Trophoblast cell (in vitro differentiated cells and primary cell): ENCODE measurements around the gene COL6A3.
A peak's percentile ranks its signal among the peaks of the same experiment; 100 is the strongest.

Experiments used
- DNase-seq, 2 donors: peaks; one replicate each; pipeline ENCODE4 v3.0.0-alpha.2; 2016
- H2AFZ ChIP-seq: 2 replicates; pipeline ENCODE4 v1.6.1; 2013; ENCODE audit warnings: low read length, moderate library complexity, mild to moderate bottlenecking; ENCODE audit not compliant: insufficient read depth, poor library complexity
- H2AK5ac ChIP-seq: 2 replicates; pipeline ENCODE4 v1.6.1; 2013; ENCODE audit warnings: mild to moderate bottlenecking, low read length
- H2BK120ac ChIP-seq: 2 replicates; pipeline ENCODE4 v1.6.1; 2013; ENCODE audit warnings: low read length, mild to moderate bottlenecking, moderate library complexity; ENCODE audit not compliant: insufficient read depth, poor library complexity
- H2BK12ac ChIP-seq: 2 replicates; pipeline ENCODE4 v1.6.1; 2013; ENCODE audit warnings: mild to moderate bottlenecking, low read length, moderate library complexity
- H2BK5ac ChIP-seq: 2 replicates; pipeline ENCODE4 v1.6.1; 2013; ENCODE audit warnings: low read length, low read depth, moderate library complexity, mild to moderate bottlenecking; ENCODE audit not compliant: poor library complexity
- H3K14ac ChIP-seq: 2 replicates; pipeline ENCODE4 v1.6.1; 2013; ENCODE audit warnings: mild to moderate bottlenecking, low read length
- H3K18ac ChIP-seq: 2 replicates; pipeline ENCODE4 v1.6.1; 2013; ENCODE audit warnings: mild to moderate bottlenecking, low read length
- H3K23ac ChIP-seq: 2 replicates; pipeline ENCODE4 v1.6.1; 2013; ENCODE audit warnings: low read length
- H3K27ac ChIP-seq: 2 replicates; pipeline ENCODE4 v1.5.1; 2013; ENCODE audit warnings: low read depth, mild to moderate bottlenecking, inconsistent platforms, low read length, moderate library complexity
- H3K27me3 ChIP-seq: 2 replicates; pipeline ENCODE4 v1.6.1; 2013; ENCODE audit warnings: inconsistent platforms, mild to moderate bottlenecking, low read length, moderate library complexity; ENCODE audit not compliant: insufficient read depth
- H3K36me3 ChIP-seq, 2 experiments: 1 replicate in 1 of 2; 2 replicates in 1 of 2; pipeline ENCODE4 v1.6.1; 2013; ENCODE audit warnings: low read length in 2 of 2, mild to moderate bottlenecking in 2 of 2, moderate library complexity in 1 of 2; ENCODE audit not compliant: insufficient read depth in 2 of 2, control insufficient read depth in 1 of 2
- H3K4ac ChIP-seq: 2 replicates; pipeline ENCODE4 v1.6.1; 2013; ENCODE audit warnings: low read depth, mild to moderate bottlenecking, low read length, moderate library complexity
- H3K4me1 ChIP-seq, 2 experiments: 1 replicate in 1 of 2; 2 replicates in 1 of 2; pipeline ENCODE4 v1.6.1; 2013; ENCODE audit warnings: low read length in 2 of 2, mild to moderate bottlenecking in 2 of 2, moderate library complexity in 1 of 2; ENCODE audit not compliant: insufficient read depth in 2 of 2, control insufficient read depth in 1 of 2
- H3K4me2 ChIP-seq: 2 replicates; pipeline ENCODE4 v1.6.1; 2013; ENCODE audit warnings: inconsistent platforms, mild to moderate bottlenecking, low read length, moderate library complexity
- H3K4me3 ChIP-seq: 2 replicates; pipeline ENCODE4 v1.5.1; 2013; ENCODE audit warnings: mild to moderate bottlenecking, low read depth, low read length, inconsistent platforms
- H3K79me1 ChIP-seq: one replicate; pipeline ENCODE4 v1.6.1; 2013; ENCODE audit warnings: low read length
- H3K79me2 ChIP-seq: 2 replicates; pipeline ENCODE4 v1.6.1; 2013; ENCODE audit warnings: low read length, mild to moderate bottlenecking; ENCODE audit not compliant: control insufficient read depth, insufficient read depth, poor library complexity
- H3K9ac ChIP-seq: 2 replicates; pipeline ENCODE4 v1.6.1; 2013; ENCODE audit warnings: mild to moderate bottlenecking, low read length
- H3K9me3 ChIP-seq: 2 replicates; pipeline ENCODE4 v1.6.1; 2013; ENCODE audit warnings: low read depth, mild to moderate bottlenecking, control low read depth, inconsistent platforms, low read length; ENCODE audit not compliant: insufficient read depth
- H4K12ac ChIP-seq: 2 replicates; pipeline ENCODE4 v1.6.1; 2013; ENCODE audit warnings: low read depth, mild to moderate bottlenecking, low read length, moderate library complexity
- H4K8ac ChIP-seq: 2 replicates; pipeline ENCODE4 v1.6.1; 2013; ENCODE audit warnings: low read depth, mild to moderate bottlenecking, low read length, moderate library complexity
- H4K91ac ChIP-seq: one replicate; pipeline ENCODE4 v1.6.1; 2013; ENCODE audit warnings: low read depth, mild to moderate bottlenecking, low read length, moderate library complexity
- WGBS: extraction: QIAGEN DNeasy Blood & Tissue Kit; methylation state at CpG from one replicate; pipeline ENCODE4 v1.1.7; 2013; ENCODE audit warnings: missing lambda C conversion rate; ENCODE audit not compliant: insufficient read length, insufficient coverage; ENCODE audit errors: extremely low coverage; 5-methylcytosine and 5-hydroxymethylcytosine counted together

Gene COL6A3

GRCh38 chr2:237422309-237422708 is 8.3 kb upstream of the COL6A3 start:
- no peak overlapping the region for H4K12ac ChIP-seq
- H3K9me3 ChIP-seq: peaks cover 2% of the 10 kb centered on the region
- H2BK12ac ChIP-seq: peak overlapping the region; percentile 75
- no peaks in the 10 kb centered on the region for H3K79me2 ChIP-seq
- no peak overlapping the region for H3K4me3 ChIP-seq
- peaks cover 7% of the 10 kb centered on the region for H3K79me1 ChIP-seq
- no peak overlapping the region for H3K4me2 ChIP-seq
- peak overlapping the region; percentile 53 for H3K14ac ChIP-seq
- H3K23ac ChIP-seq: no peak overlapping the region
- H2BK120ac ChIP-seq: peak overlapping the region; percentile 54
- H3K18ac ChIP-seq: no peak overlapping the region
- no peaks in the 10 kb centered on the region for H3K27me3 ChIP-seq
- no peak overlapping the region for H2AK5ac ChIP-seq
- H2AFZ ChIP-seq: no peak overlapping the region
- no peak overlapping the region for H3K27ac ChIP-seq
- WGBS: no CpG with 5 or more reads among the region's 10 CpGs
- no peaks in the 10 kb centered on the region for H3K36me3 ChIP-seq
- peak overlapping the region; percentile 1 for H4K91ac ChIP-seq
- peak overlapping the region; percentile 76 for H4K8ac ChIP-seq
- peaks cover 8 to 9% of the 10 kb centered on the region in 2 experiments for H3K4me1 ChIP-seq
- no peak overlapping the region for H2BK5ac ChIP-seq
- H3K4ac ChIP-seq: no peak overlapping the region
- DNase-seq: no peak
- no peak overlapping the region for H3K9ac ChIP-seq

DNA sequence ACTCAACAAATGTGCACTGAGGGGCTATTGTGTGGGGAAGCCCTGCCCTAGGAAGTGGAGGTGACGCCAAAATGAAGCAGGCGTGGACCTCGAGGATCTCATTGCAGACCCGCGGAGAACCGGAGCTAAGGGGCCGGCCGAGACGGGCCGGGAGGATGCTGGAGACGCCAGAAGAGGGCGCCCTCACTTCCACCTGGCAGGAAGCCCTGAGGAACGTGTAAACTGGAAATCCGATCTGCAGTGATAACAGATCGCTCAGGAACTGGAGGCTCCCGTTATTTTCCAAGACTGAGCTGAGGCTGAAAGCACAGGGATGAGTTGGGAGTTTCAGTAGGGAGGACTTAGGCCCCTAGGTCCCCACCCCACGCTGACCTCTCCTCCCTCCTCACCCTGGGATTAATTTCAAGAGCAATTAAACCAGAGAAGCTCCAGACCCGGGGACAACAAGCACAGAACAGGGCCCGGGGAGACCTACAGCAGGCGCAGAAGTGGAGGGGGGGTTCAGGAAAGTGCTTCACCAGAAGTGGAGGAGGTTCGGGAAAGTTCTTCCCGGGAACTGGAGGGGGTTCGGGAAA is 7.7 kb upstream of the COL6A3 start:
- Histone ChIP-seq H3K18ac (peak overlapping the region; percentile 50), H3K27me3 (no peaks in the 10 kb centered on the region), H4K12ac (peak overlapping the region; percentile 77), H3K27ac (no peak overlapping the region), H3K36me3 (no peaks in the 10 kb centered on the region), H4K8ac (peak overlapping the region; percentile 76), H3K4me1 (peaks cover 8 to 9% of the 10 kb centered on the region in 2 experiments), H3K14ac (peak overlapping the region; percentile 53), H3K23ac (no peak overlapping the region), H2BK5ac (peak overlapping the region; percentile 8), H2BK120ac (peak overlapping the region; percentile 54), H2BK12ac (peak overlapping the region; percentile 75), H2AFZ (peak overlapping the region; percentile 39), H2AK5ac (no peak overlapping the region), H3K79me1 (peaks cover 7% of the 10 kb centered on the region), H3K4me3 (no peak overlapping the region), H3K9ac (no peak overlapping the region), H3K9me3 (peaks cover 2% of the 10 kb centered on the region), H4K91ac (peak overlapping the region; percentile 1), H3K4me2 (no peak overlapping the region), H3K79me2 (no peaks in the 10 kb centered on the region), H3K4ac (peak overlapping the region; percentile 23)
- peak; percentile 59 to 67 for DNase-seq
- WGBS: no CpG with 5 or more reads among the region's 23 CpGs

DNA sequence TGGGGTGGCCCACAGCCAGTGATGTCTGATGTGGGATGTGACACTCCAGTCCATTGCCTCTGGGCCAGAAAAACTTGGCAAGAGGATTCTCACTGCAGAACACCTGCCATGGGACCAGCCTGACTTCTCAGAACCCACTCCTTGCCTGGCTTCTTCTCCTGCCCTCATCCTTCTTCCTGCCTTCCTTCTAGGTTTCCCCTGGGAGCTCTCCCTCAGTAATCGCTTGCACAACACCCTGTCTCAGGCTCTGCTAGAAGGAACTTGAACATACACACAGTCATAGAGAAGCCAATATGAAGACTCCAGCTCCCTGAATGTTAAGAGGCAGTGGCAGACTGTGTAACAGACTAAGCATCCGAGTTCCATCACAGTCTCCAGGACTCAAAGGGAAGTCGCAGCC is 4.3 kb upstream of the COL6A3 start:
- Histone ChIP-seq H3K23ac (no peak overlapping the region), H2AFZ (no peak overlapping the region), H3K9me3 (peaks cover 2% of the 10 kb centered on the region), H2BK120ac (no peak overlapping the region), H3K18ac (no peak overlapping the region), H3K27me3 (no peaks in the 10 kb centered on the region), H3K36me3 (no peaks in the 10 kb centered on the region), H3K79me2 (no peaks in the 10 kb centered on the region), H2BK12ac (no peak overlapping the region), H3K4ac (no peak overlapping the region), H2BK5ac (no peak overlapping the region), H3K4me1 (peaks cover 9 to 10% of the 10 kb centered on the region in 2 experiments), H3K14ac (no peak overlapping the region), H4K12ac (no peak overlapping the region), H4K91ac (no peak overlapping the region), H3K27ac (no peak overlapping the region), H3K79me1 (peaks cover 9% of the 10 kb centered on the region), H3K4me3 (no peak overlapping the region), H3K4me2 (no peak overlapping the region), H2AK5ac (no peak overlapping the region), H3K9ac (no peak overlapping the region), H4K8ac (no peak overlapping the region)
- WGBS: no CpG with 5 or more reads among the region's 3 CpGs
- DNase-seq: no peak

DNA sequence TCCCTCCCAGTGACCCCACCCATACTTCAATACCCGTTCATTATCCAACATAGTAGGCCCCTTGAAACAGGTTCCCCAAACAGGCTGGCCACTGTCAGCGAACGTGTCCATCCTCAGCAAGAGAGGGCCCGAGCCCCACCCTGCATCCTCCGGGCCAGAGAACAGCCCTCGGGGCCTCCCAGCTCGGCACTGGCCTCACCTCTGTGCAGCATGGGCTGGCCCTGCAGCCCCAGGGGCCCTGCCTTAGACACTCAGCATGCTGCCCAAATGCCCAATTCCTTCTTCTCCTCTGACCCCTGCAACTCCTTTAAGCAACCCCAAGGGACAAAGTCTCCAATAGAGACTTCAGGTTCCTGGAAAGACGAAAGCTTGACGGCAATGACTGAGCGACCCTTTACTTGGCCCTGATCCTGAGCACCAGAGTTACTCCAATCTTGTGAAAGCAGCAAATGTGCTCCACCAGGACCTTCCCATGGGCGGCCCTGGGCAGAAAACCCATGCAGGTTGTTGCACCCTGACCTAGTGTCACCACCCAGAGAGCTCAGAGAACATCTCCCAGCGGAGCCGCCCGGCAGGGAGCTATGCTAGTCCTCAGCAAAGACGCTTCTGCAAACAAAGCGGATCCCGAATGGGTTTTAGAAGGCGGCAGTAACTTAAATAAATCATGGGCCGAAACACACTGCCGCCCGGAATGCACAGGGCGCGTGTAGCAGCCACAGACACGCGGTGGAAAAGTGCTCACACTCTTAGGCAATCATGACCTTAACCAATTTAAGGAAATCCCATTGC is 782 bp downstream of the COL6A3 start:
- Histone ChIP-seq H3K14ac (peak overlapping the region; percentile 21), H3K4me3 (peak overlapping the region; percentile 6), H3K4me1 (peaks cover 10 to 17% of the 10 kb centered on the region in 2 experiments), H3K9me3 (no peaks in the 10 kb centered on the region), H2BK12ac (no peak overlapping the region), H3K9ac (no peak overlapping the region), H3K79me1 (peaks cover 15% of the 10 kb centered on the region), H3K36me3 (no peaks in the 10 kb centered on the region), H2BK5ac (no peak overlapping the region), H3K18ac (peak overlapping the region; percentile 28), H2BK120ac (peak overlapping the region; percentile 1), H3K4ac (peak overlapping the region; percentile 72), H2AK5ac (no peak overlapping the region), H2AFZ (no peak overlapping the region), H3K23ac (no peak overlapping the region), H4K8ac (no peak overlapping the region), H3K27me3 (no peaks in the 10 kb centered on the region), H3K4me2 (peak overlapping the region; percentile 50), H4K91ac (peak overlapping the region; percentile 91), H3K27ac (no peak overlapping the region), H3K79me2 (no peaks in the 10 kb centered on the region), H4K12ac (no peak overlapping the region)
- peak in 1 of 2 donors; percentile 13 for DNase-seq
- WGBS: no CpG with 5 or more reads among the region's 25 CpGs
